Measurements from ENCODE around the gene SGMS1.

Gene SGMS1

GRCh38 chr10:50480054-50481007, 143.4 kb downstream of the SGMS1 start:
- Histone ChIP-seq H2AK5ac (ENCODE audit: low read length, severe bottlenecking) (no peak overlapping the region), H3K27ac (ENCODE audit: low read length, poor library complexity, severe bottlenecking) (no peak overlapping the region), H3K4me3 (ENCODE audit: insufficient read depth in 1 of 2, low read depth in 1 of 2, low read length in 2 of 2) (no peak overlapping the region), H3K18ac (ENCODE audit: low read depth in 1 of 2, low read length in 2 of 2) (no peak overlapping the region), H3K14ac (ENCODE audit: low read length in 2 of 2) (no peak overlapping the region), H2BK120ac (ENCODE audit: low read depth, low read length) (no peak overlapping the region), H2AFZ (ENCODE audit: low read depth, low read length) (no peak overlapping the region), H4K8ac (ENCODE audit: low read length) (no peak overlapping the region), H4K91ac (ENCODE audit: low read length) (no peak overlapping the region), H2BK5ac (ENCODE audit: low read depth, low read length, poor library complexity, severe bottlenecking) (no peak overlapping the region), H3K36me3 (ENCODE audit: control insufficient read depth in 1 of 2, insufficient read depth in 2 of 2, low read depth in 1 of 2, low read length in 2 of 2) (no peaks in the 10 kb centered on the region), H3K4me1 (ENCODE audit: control insufficient read depth, insufficient read depth, low read depth, low read length) (no peaks in the 10 kb centered on the region), H3K23ac (ENCODE audit: low read length in 2 of 2) (no peak overlapping the region), H2BK15ac (ENCODE audit: low read depth, poor library complexity, severe bottlenecking) (no peak overlapping the region), H3K9ac (ENCODE audit: low read length) (no peak overlapping the region), H3K27me3 (ENCODE audit: control insufficient read depth in 1 of 2, insufficient read depth in 1 of 2, low read length in 2 of 2) (no peaks in the 10 kb centered on the region), H3K4me2 (ENCODE audit: low read length, poor library complexity, severe bottlenecking) (no peak overlapping the region), H2BK12ac (ENCODE audit: low read length in 2 of 2) (no peak overlapping the region), H3K9me3 (ENCODE audit: control insufficient read depth, low read length) (peaks cover 23% of the 10 kb centered on the region), H3K79me1 (replicated peaks; ENCODE audit: low read length, poor library complexity, severe bottlenecking) (peaks cover 12% of the 10 kb centered on the region), H3K4ac (ENCODE audit: low read depth in 1 of 2, low read length in 2 of 2) (no peak overlapping the region)
- DNase-seq, result no peak
- WGBS, result 90% methylated on average over 8 of the region's 9 CpGs

GRCh38 chr10:50477287-50478203, 146.2 kb downstream of the SGMS1 start:
- Histone ChIP-seq H3K4me3 (ENCODE audit: insufficient read depth in 1 of 2, low read depth in 1 of 2, low read length in 2 of 2) (no peak overlapping the region), H3K4ac (ENCODE audit: low read depth in 1 of 2, low read length in 2 of 2) (no peak overlapping the region), H3K36me3 (ENCODE audit: control insufficient read depth in 1 of 2, insufficient read depth in 2 of 2, low read depth in 1 of 2, low read length in 2 of 2) (no peaks in the 10 kb centered on the region), H3K4me1 (ENCODE audit: control insufficient read depth, insufficient read depth, low read depth, low read length) (no peaks in the 10 kb centered on the region), H3K9ac (ENCODE audit: low read length) (no peak overlapping the region), H3K79me1 (replicated peaks; ENCODE audit: low read length, poor library complexity, severe bottlenecking) (peaks cover 13% of the 10 kb centered on the region), H4K91ac (ENCODE audit: low read length) (no peak overlapping the region), H2AK5ac (ENCODE audit: low read length, severe bottlenecking) (no peak overlapping the region), H3K18ac (ENCODE audit: low read depth in 1 of 2, low read length in 2 of 2) (no peak overlapping the region), H4K8ac (ENCODE audit: low read length) (no peak overlapping the region), H3K4me2 (ENCODE audit: low read length, poor library complexity, severe bottlenecking) (no peak overlapping the region), H3K27ac (ENCODE audit: low read length, poor library complexity, severe bottlenecking) (no peak overlapping the region), H2BK15ac (ENCODE audit: low read depth, poor library complexity, severe bottlenecking) (no peak overlapping the region), H2BK12ac (ENCODE audit: low read length in 2 of 2) (no peak overlapping the region), H3K23ac (ENCODE audit: low read length in 2 of 2) (no peak overlapping the region), H3K27me3 (ENCODE audit: control insufficient read depth in 1 of 2, insufficient read depth in 1 of 2, low read length in 2 of 2) (no peaks in the 10 kb centered on the region), H3K14ac (ENCODE audit: low read length in 2 of 2) (no peak overlapping the region), H3K9me3 (ENCODE audit: control insufficient read depth, low read length) (peaks cover 4% of the 10 kb centered on the region), H2BK120ac (ENCODE audit: low read depth, low read length) (no peak overlapping the region), H2AFZ (ENCODE audit: low read depth, low read length) (no peak overlapping the region), H2BK5ac (ENCODE audit: low read depth, low read length, poor library complexity, severe bottlenecking) (no peak overlapping the region)
- no peak for DNase-seq
- WGBS, result 66% methylated on average over 3 of the region's 4 CpGs

GRCh38 chr10:50473756-50474155, 150.0 kb downstream of the SGMS1 start:
- Histone ChIP-seq H3K18ac (ENCODE audit: low read depth in 1 of 2, low read length in 2 of 2) (no peak overlapping the region), H2AK5ac (ENCODE audit: low read length, severe bottlenecking) (no peak overlapping the region), H4K8ac (ENCODE audit: low read length) (no peak overlapping the region), H3K23ac (ENCODE audit: low read length in 2 of 2) (no peak overlapping the region), H3K14ac (ENCODE audit: low read length in 2 of 2) (no peak overlapping the region), H2BK120ac (ENCODE audit: low read depth, low read length) (no peak overlapping the region), H3K4me2 (ENCODE audit: low read length, poor library complexity, severe bottlenecking) (no peak overlapping the region), H2BK12ac (ENCODE audit: low read length in 2 of 2) (no peak overlapping the region), H2BK15ac (ENCODE audit: low read depth, poor library complexity, severe bottlenecking) (no peak overlapping the region), H3K79me1 (replicated peaks; ENCODE audit: low read length, poor library complexity, severe bottlenecking) (peaks cover 5% of the 10 kb centered on the region), H3K4me1 (ENCODE audit: control insufficient read depth, insufficient read depth, low read depth, low read length) (peaks cover 4% of the 10 kb centered on the region), H3K36me3 (ENCODE audit: control insufficient read depth in 1 of 2, insufficient read depth in 2 of 2, low read depth in 1 of 2, low read length in 2 of 2) (no peaks in the 10 kb centered on the region), H4K91ac (ENCODE audit: low read length) (no peak overlapping the region), H3K9me3 (ENCODE audit: control insufficient read depth, low read length) (no peaks in the 10 kb centered on the region), H3K9ac (ENCODE audit: low read length) (no peak overlapping the region), H2BK5ac (ENCODE audit: low read depth, low read length, poor library complexity, severe bottlenecking) (no peak overlapping the region), H3K27ac (ENCODE audit: low read length, poor library complexity, severe bottlenecking) (no peak overlapping the region), H3K27me3 (ENCODE audit: control insufficient read depth in 1 of 2, insufficient read depth in 1 of 2, low read length in 2 of 2) (no peaks in the 10 kb centered on the region), H3K4me3 (ENCODE audit: insufficient read depth in 1 of 2, low read depth in 1 of 2, low read length in 2 of 2) (no peak overlapping the region), H3K4ac (ENCODE audit: low read depth in 1 of 2, low read length in 2 of 2) (no peak overlapping the region), H2AFZ (ENCODE audit: low read depth, low read length) (no peak overlapping the region)
- no peak for DNase-seq
- WGBS, result 98% methylated on average over 2 of the region's 2 CpGs

GRCh38 chr10:50472914-50473313, 150.8 kb downstream of the SGMS1 start:
- no peak overlapping the region for H4K8ac ChIP-seq (ENCODE audit: low read length)
- no peak overlapping the region for H3K23ac ChIP-seq (ENCODE audit: low read length in 2 of 2)
- no peak overlapping the region for H3K4ac ChIP-seq (ENCODE audit: low read depth in 1 of 2, low read length in 2 of 2)
- no peak overlapping the region for H3K27ac ChIP-seq (ENCODE audit: low read length, poor library complexity, severe bottlenecking)
- no peak overlapping the region for H2BK5ac ChIP-seq (ENCODE audit: low read depth, low read length, poor library complexity, severe bottlenecking)
- H3K9me3 ChIP-seq (ENCODE audit: control insufficient read depth, low read length), result no peaks in the 10 kb centered on the region
- peaks cover 4% of the 10 kb centered on the region for H3K4me1 ChIP-seq (ENCODE audit: control insufficient read depth, insufficient read depth, low read depth, low read length)
- no peak overlapping the region for H2BK120ac ChIP-seq (ENCODE audit: low read depth, low read length)
- no peak overlapping the region for H2AFZ ChIP-seq (ENCODE audit: low read depth, low read length)
- H2BK12ac ChIP-seq (ENCODE audit: low read length in 2 of 2), result no peak overlapping the region
- no peak overlapping the region for H2BK15ac ChIP-seq (ENCODE audit: low read depth, poor library complexity, severe bottlenecking)
- no peak overlapping the region for H4K91ac ChIP-seq (ENCODE audit: low read length)
- peaks cover 5% of the 10 kb centered on the region for H3K79me1 ChIP-seq (replicated peaks; ENCODE audit: low read length, poor library complexity, severe bottlenecking)
- H3K4me2 ChIP-seq (ENCODE audit: low read length, poor library complexity, severe bottlenecking), result no peak overlapping the region
- no peaks in the 10 kb centered on the region for H3K36me3 ChIP-seq (ENCODE audit: control insufficient read depth in 1 of 2, insufficient read depth in 2 of 2, low read depth in 1 of 2, low read length in 2 of 2)
- no peak overlapping the region for H2AK5ac ChIP-seq (ENCODE audit: low read length, severe bottlenecking)
- H3K9ac ChIP-seq (ENCODE audit: low read length), result no peak overlapping the region
- H3K4me3 ChIP-seq (ENCODE audit: insufficient read depth in 1 of 2, low read depth in 1 of 2, low read length in 2 of 2), result no peak overlapping the region
- DNase-seq, result no peak
- no peak overlapping the region for H3K14ac ChIP-seq (ENCODE audit: low read length in 2 of 2)
- no peaks in the 10 kb centered on the region for H3K27me3 ChIP-seq (ENCODE audit: control insufficient read depth in 1 of 2, insufficient read depth in 1 of 2, low read length in 2 of 2)
- no peak overlapping the region for H3K18ac ChIP-seq (ENCODE audit: low read depth in 1 of 2, low read length in 2 of 2)
